ENCODE measurements around the gene NDFIP2. TPM values are rescaled to one million over a fixed set of nuclear protein-coding genes. Genes with fewer than 3 reads are reported as not detected.

The NDFIP2 gene
- total and polyA plus RNA-seq, 10 of the 15 experiments (the other 5 are each of a cell fraction or from before 2014, with no cell fraction given): 17.9 to 57.2 (median 30.6) TPM

GRCh38 chr13:79534596-79534995 lies 53.6 kb downstream of the NDFIP2 start:
- intact Hi-C loops (cut with micrococcal nuclease; ENCODE audit: unreplicated experiment) (no loop called here), in situ Hi-C loops (cut with MboI) (no loop called here)
- BruUV-seq (replicated peaks): no TSS peak
- SMC1A ChIA-PET (ENCODE audit: uncharacterized antibody, unreplicated experiment): interaction anchor here (1.0 to 7.9 kb wide), 8 partner anchors 9 to 115 kb away, joined by 3 to 427 read pairs (median 5); partner anchors contain the start of gene NDFIP2
- Histone ChIP-seq H3K79me2 (ENCODE audit: control insufficient read depth, insufficient read depth, low read length) (no peaks in the 10 kb centered on the region), H3K9me3 (replicated peaks; ENCODE audit: control insufficient read depth, insufficient read depth, low read length) (no peaks in the 10 kb centered on the region), H4K20me1 (ENCODE audit: control insufficient read depth, insufficient read depth) (no peaks in the 10 kb centered on the region), H2AFZ (ENCODE audit: control insufficient read depth, low read depth, low read length) (no peak overlapping the region), H3K27ac (ENCODE audit: control insufficient read depth, insufficient read depth) (no peak overlapping the region), H3K27me3 (replicated peaks in 1 of 2; ENCODE audit: control insufficient read depth in 2 of 2, insufficient read depth in 2 of 2, low read length in 1 of 2) (no peaks in the 10 kb centered on the region), H3K9ac (ENCODE audit: control insufficient read depth, insufficient read depth, low read length) (no peak overlapping the region), H3K4me1 (ENCODE audit: control insufficient read depth, insufficient read depth, low read length) (no peaks in the 10 kb centered on the region), H3K4me2 (ENCODE audit: control insufficient read depth, insufficient read depth) (no peak overlapping the region), H3K36me3 (ENCODE audit: control insufficient read depth in 2 of 2, insufficient read depth in 2 of 2, low read length in 1 of 2) (peaks cover 0 to 3% of the 10 kb centered on the region in 2 experiments; a peak in 2 of 4 replicates), H3K4me3 (no peak overlapping the region)
- 89% methylated on average over 4 of the region's 4 CpGs for WGBS (ENCODE audit: insufficient coverage, insufficient replicate concordance, low lambda C conversion rate, missing lambda C conversion rate)
- CTCF ChIA-PET: interaction anchor here (1.0 to 18.3 kb wide), 6 partner anchors 10 to 143 kb away, joined by 3 to 564 read pairs (median 4); no protein-coding TSS in a partner anchor
- DNase-seq (ENCODE audit: low read depth, low spot score): no peak
- no peak for TF ChIP-seq EZH2 (IDR thresholded peaks at IDR 0.05; ENCODE audit: borderline replicate concordance, control insufficient read depth, low read depth, low read length)
- no peak for FAIRE-seq
- RAD21 ChIA-PET (ENCODE audit: unreplicated experiment): interaction anchor here (7.9 kb wide), 1 partner anchor 108 kb away, joined by 435 read pairs; no protein-coding TSS in a partner anchor
- no peak for ATAC-seq
- POLR2A ChIA-PET: no interaction called here

- intact Hi-C loops (cut with micrococcal nuclease; ENCODE audit: unreplicated experiment) (no loop called here), in situ Hi-C loops (cut with MboI) (loop anchor here (5.0 kb wide), 1 partner anchor 111 kb away; no protein-coding TSS in a partner anchor)
- H3K4me1 ChIP-seq (ENCODE audit: control insufficient read depth, insufficient read depth, low read length): no peaks in the 10 kb centered on the region
- H3K27ac ChIP-seq (ENCODE audit: control insufficient read depth, insufficient read depth): no peak overlapping the region
- TF ChIP-seq STAT3 (IDR thresholded peaks at IDR 0.05; ENCODE audit: low read depth, low read length) (no peak), ZNF217 (IDR thresholded peaks at IDR 0.05) (no peak), RB1 (IDR thresholded peaks at IDR 0.05; ENCODE audit: borderline replicate concordance) (no peak), GATAD2B (conservative IDR thresholded peaks at IDR 0.05; ENCODE audit: low read depth) (no peak), SMAD5 (IDR thresholded peaks at IDR 0.05; ENCODE audit: low read depth) (no peak)
- TF ChIP-seq, protein P1, sequence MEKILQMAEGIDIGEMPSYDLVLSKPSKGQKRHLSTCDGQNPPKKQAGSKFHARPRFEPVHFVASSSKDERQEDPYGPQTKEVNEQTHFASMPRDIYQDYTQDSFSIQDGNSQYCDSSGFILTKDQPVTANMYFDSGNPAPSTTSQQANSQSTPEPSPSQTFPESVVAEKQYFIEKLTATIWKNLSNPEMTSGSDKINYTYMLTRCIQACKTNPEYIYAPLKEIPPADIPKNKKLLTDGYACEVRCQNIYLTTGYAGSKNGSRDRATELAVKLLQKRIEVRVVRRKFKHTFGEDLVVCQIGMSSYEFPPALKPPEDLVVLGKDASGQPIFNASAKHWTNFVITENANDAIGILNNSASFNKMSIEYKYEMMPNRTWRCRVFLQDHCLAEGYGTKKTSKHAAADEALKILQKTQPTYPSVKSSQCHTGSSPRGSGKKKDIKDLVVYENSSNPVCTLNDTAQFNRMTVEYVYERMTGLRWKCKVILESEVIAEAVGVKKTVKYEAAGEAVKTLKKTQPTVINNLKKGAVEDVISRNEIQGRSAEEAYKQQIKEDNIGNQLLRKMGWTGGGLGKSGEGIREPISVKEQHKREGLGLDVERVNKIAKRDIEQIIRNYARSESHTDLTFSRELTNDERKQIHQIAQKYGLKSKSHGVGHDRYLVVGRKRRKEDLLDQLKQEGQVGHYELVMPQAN (conservative IDR thresholded peaks at IDR 0.05): no peak
- TF ChIP-seq, protein P2, sequence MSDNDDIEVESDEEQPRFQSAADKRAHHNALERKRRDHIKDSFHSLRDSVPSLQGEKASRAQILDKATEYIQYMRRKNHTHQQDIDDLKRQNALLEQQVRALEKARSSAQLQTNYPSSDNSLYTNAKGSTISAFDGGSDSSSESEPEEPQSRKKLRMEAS (IDR thresholded peaks at IDR 0.05; ENCODE audit: low read depth, low read length): no peak
- FAIRE-seq: no peak
- H2AFZ ChIP-seq (ENCODE audit: control insufficient read depth, low read depth, low read length): no peak overlapping the region
- BruUV-seq (replicated peaks): no TSS peak
- H3K9ac ChIP-seq (ENCODE audit: control insufficient read depth, insufficient read depth, low read length): no peak overlapping the region
- no peaks in the 10 kb centered on the region for H3K27me3 ChIP-seq (replicated peaks in 1 of 2; ENCODE audit: control insufficient read depth in 2 of 2, insufficient read depth in 2 of 2, low read length in 1 of 2)
- RAD21 ChIA-PET (ENCODE audit: unreplicated experiment): interaction anchor here (3.3 to 7.9 kb wide), 2 partner anchors 112 to 119 kb away, joined by 21 to 435 read pairs; no protein-coding TSS in a partner anchor
- no peak for ATAC-seq
- CTCF ChIA-PET: interaction anchor here (18.3 kb wide), 1 partner anchor 111 kb away, joined by 564 read pairs; no protein-coding TSS in a partner anchor
- SMC1A ChIA-PET (ENCODE audit: uncharacterized antibody, unreplicated experiment): interaction anchor here (2.8 to 7.9 kb wide), 2 partner anchors 105 to 112 kb away, joined by 8 to 427 read pairs; no protein-coding TSS in a partner anchor
- 83% methylated on average over 5 of the region's 5 CpGs for WGBS (ENCODE audit: insufficient coverage, insufficient replicate concordance, low lambda C conversion rate, missing lambda C conversion rate)
- H3K79me2 ChIP-seq (ENCODE audit: control insufficient read depth, insufficient read depth, low read length): no peaks in the 10 kb centered on the region
- no peak for DNase-seq (ENCODE audit: low read depth, low spot score)
- H3K4me2 ChIP-seq (ENCODE audit: control insufficient read depth, insufficient read depth): no peak overlapping the region
- POLR2A ChIA-PET: interaction anchor here (0.6 to 1.2 kb wide), 3 partner anchors 41 to 115 kb away, joined by 3 to 5 read pairs (median 4); no protein-coding TSS in a partner anchor
- peaks cover 0 to 3% of the 10 kb centered on the region in 2 experiments; a peak in 1 of 4 replicates for H3K36me3 ChIP-seq (ENCODE audit: control insufficient read depth in 2 of 2, insufficient read depth in 2 of 2, low read length in 1 of 2)
- H3K4me3 ChIP-seq: no peak overlapping the region
- no peaks in the 10 kb centered on the region for H3K9me3 ChIP-seq (replicated peaks; ENCODE audit: control insufficient read depth, insufficient read depth, low read length)
- H4K20me1 ChIP-seq (ENCODE audit: control insufficient read depth, insufficient read depth): no peaks in the 10 kb centered on the region
These were observed 57.8 kb downstream of the NDFIP2 start for GRCh38 chr13:79538757-79539156.
